Endothelial cell (in vitro differentiated cells): Measurements from ENCODE around the gene CDR2L. TPM values are rescaled to one million over a fixed set of nuclear protein-coding genes. Genes with fewer than 3 reads are reported as not detected.
"Not testable (repeated sequence)": the region's sequence is repeated elsewhere in the genome, so short reads cannot be mapped to it uniquely, and the experiment has no call there.

Experiments used
- DNase-seq: peaks from one replicate; pipeline ENCODE4 v3.0.0; 2021; ENCODE audit warnings: low spot score
- H3K27ac Mint-ChIP-seq: one replicate; pipeline ENCODE4 v1.8.0; 2021; ENCODE audit warnings: mixed read lengths, inconsistent platforms; ENCODE audit not compliant: unreplicated experiment
- H3K27me3 Mint-ChIP-seq: one replicate; pipeline ENCODE4 v1.8.0; 2021; ENCODE audit warnings: mild to moderate bottlenecking, moderate library complexity, mixed read lengths, inconsistent platforms; ENCODE audit not compliant: unreplicated experiment
- H3K36me3 Mint-ChIP-seq: one replicate; pipeline ENCODE4 v1.8.0; 2021; ENCODE audit warnings: mild to moderate bottlenecking, low read depth, mixed read lengths, inconsistent platforms; ENCODE audit not compliant: unreplicated experiment
- H3K4me1 Mint-ChIP-seq: one replicate; pipeline ENCODE4 v1.8.0; 2021; ENCODE audit warnings: mild to moderate bottlenecking, mixed read lengths, inconsistent platforms; ENCODE audit not compliant: unreplicated experiment
- H3K4me3 Mint-ChIP-seq: one replicate; pipeline ENCODE4 v1.8.0; 2021; ENCODE audit warnings: mild to moderate bottlenecking, mixed read lengths, inconsistent platforms; ENCODE audit not compliant: unreplicated experiment
- H3K9me3 Mint-ChIP-seq: one replicate; pipeline ENCODE4 v1.8.0; 2021; ENCODE audit warnings: mixed read lengths, inconsistent platforms; ENCODE audit not compliant: unreplicated experiment
- total RNA-seq: library from RNA; stranded (reverse); fragmentation: NEBNext Ultra II Directional; extraction: Animal tissue kit (Norgen Biotek cat#: 25700); gene quantifications from one replicate; pipeline ENCODE4 v1.2.1, GENCODE V29; 2021; ENCODE audit not compliant: unreplicated experiment
- TF ChIP-seq, protein P1 (sequence below): fragments of 200-600 bp; sonication (generic); IDR thresholded peaks from one replicate; pipeline ENCODE4 v1.5.0; 2021; ENCODE audit warnings: antibody characterized with exemption; ENCODE audit not compliant: unreplicated experiment

CDR2L gene
- total RNA-seq, 1 donor from 2014 or later = 33.2 TPM

DNA sequence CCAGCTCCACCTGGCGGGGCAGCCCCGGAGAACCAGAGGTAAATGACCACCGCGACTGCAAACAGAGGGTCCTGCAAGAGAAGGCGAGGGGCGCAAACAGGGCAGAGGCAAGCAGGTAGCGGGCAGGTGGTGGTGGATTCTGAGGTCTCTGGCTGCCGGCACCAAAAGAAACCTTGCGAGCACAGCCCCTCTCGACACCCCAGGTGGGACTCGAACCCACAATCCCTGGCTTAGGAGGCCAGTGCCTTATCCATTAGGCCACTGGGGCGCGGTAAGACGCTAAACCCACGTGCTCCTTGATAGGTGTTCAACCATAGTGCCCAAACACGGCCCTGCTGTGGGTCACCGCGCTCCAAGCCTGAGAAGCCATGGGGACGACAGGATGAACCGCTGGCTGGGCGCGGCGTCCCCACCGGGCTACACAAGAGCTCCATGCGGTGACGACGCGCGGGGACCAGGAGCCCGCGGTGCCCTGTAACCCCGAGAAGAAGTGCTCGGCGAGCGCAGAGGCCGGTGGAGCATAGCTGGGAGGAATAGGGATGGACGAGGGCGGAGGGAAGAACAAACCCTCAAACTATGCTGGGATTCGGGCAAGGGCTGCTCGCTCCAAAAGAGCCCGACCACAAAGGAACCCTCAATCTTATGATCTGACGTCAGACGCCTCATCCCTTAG, 46.9 kb downstream of the CDR2L start:
- peak overlapping the region; percentile 96 for H3K4me3 Mint-ChIP-seq
- H3K27ac Mint-ChIP-seq = peak overlapping the region; percentile 94
- TF ChIP-seq, protein P1, sequence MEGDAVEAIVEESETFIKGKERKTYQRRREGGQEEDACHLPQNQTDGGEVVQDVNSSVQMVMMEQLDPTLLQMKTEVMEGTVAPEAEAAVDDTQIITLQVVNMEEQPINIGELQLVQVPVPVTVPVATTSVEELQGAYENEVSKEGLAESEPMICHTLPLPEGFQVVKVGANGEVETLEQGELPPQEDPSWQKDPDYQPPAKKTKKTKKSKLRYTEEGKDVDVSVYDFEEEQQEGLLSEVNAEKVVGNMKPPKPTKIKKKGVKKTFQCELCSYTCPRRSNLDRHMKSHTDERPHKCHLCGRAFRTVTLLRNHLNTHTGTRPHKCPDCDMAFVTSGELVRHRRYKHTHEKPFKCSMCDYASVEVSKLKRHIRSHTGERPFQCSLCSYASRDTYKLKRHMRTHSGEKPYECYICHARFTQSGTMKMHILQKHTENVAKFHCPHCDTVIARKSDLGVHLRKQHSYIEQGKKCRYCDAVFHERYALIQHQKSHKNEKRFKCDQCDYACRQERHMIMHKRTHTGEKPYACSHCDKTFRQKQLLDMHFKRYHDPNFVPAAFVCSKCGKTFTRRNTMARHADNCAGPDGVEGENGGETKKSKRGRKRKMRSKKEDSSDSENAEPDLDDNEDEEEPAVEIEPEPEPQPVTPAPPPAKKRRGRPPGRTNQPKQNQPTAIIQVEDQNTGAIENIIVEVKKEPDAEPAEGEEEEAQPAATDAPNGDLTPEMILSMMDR = no peak
- H3K36me3 Mint-ChIP-seq = peaks cover 20% of the 10 kb centered on the region
- peaks cover 33% of the 10 kb centered on the region for H3K27me3 Mint-ChIP-seq
- H3K9me3 Mint-ChIP-seq = peaks cover 5% of the 10 kb centered on the region
- peaks cover 2% of the 10 kb centered on the region for H3K4me1 Mint-ChIP-seq
- peak; percentile 94 for DNase-seq

DNA sequence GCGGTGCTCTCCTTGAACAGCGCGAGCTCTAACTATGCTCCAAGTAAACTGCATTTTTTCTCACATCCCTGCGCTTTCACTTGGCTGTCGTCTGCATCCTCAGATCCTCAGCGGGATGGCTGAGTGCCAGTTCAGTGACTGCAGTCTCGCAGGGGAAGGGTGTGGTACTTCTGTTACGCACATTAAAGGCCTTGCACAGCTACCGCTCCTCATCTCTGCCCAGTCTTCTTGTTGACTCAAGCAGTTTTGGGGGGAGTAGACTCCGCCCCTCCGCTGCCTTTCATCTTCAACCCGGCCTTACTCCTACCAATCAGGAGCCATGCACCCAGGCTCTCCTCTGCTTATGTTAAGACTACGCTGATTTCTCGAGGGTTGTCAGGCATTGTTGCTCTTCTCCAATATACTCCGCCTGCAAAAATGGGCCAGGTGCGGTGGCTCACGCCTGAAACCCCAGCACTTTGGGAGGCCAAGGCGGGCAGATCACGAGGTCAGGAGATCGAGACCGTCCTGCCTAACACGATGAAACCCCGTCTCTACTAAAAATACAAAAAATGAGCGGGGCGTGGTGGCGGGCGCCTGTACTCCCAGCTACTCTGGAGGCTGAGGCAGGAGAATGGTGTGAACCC, 49.3 kb downstream of the CDR2L start:
- no peak for DNase-seq

DNA sequence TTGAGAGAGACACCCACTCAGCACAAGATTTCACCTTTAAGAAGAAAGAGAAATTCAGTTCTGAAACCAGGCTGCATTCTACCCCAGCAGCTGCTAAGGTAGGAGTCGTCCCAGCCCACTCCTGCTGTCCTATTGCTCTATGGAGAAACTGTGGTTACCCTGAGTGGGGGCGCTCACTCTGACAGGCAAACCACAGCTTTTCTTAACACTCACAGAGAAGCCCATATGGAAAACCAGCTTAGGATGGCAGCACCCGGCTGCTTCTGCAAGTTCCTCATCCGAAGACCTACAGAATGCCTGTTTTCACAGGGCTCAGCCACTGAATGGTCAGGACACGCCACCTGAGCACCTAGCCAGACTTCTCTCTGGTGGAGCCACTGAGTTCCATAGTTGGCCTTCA, 51.8 kb downstream of the CDR2L start:
- Mint-ChIP-seq H3K27me3 (peaks cover 17% of the 10 kb centered on the region), H3K27ac (no peak overlapping the region), H3K36me3 (peaks cover 20% of the 10 kb centered on the region), H3K9me3 (no peaks in the 10 kb centered on the region), H3K4me1 (peaks cover 25% of the 10 kb centered on the region), H3K4me3 (no peak overlapping the region)
- TF ChIP-seq, protein P1 = no peak
- no peak for DNase-seq

More for the DNA sequence above, 49.3 kb downstream of the CDR2L start:
- Mint-ChIP-seq H3K9me3 (no peaks in the 10 kb centered on the region), H3K27ac (no peak overlapping the region), H3K4me3 (peak overlapping the region; percentile 77), H3K27me3 (peaks cover 29% of the 10 kb centered on the region), H3K36me3 (peaks cover 22% of the 10 kb centered on the region), H3K4me1 (peaks cover 13% of the 10 kb centered on the region)
- TF ChIP-seq, protein P1 = no peak

DNA sequence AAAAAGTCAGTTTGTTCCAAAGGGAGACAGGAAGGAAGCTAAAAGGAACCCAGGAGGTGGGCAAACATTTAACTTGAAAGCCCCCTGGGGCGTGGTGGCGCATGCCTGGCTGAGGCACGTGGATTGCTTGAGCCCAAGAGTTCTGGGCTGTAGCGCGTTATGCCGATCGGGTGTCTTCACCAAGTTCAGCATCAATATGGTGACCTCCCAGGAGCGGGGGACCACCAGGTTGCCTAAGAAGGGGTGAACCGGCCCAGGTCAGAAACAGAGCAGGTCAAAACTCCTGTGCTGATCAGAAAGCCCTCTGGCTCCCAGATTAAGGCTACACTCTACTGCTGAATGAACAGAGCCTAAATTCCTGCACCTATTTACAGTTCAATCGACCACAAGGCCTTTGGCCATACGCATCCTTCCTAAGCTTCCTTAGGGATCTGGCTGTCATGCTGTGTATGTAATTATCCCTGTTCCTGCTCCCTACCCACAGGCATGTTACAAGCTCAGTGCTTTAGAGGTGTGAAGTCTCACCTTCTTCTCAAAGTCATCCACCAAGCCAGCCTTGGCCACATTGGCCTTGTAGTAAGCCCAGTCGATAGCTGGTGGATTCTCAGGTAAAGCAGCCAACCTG, 54.3 kb downstream of the CDR2L start:
- Mint-ChIP-seq H3K27ac (peak overlapping the region; percentile 31), H3K27me3 (peaks cover 2% of the 10 kb centered on the region), H3K9me3 (no peaks in the 10 kb centered on the region), H3K4me3 (no peak overlapping the region), H3K36me3 (peaks cover 17% of the 10 kb centered on the region), H3K4me1 (peaks cover 40% of the 10 kb centered on the region)
- no peak for DNase-seq
- TF ChIP-seq, protein P1 = no peak

DNA sequence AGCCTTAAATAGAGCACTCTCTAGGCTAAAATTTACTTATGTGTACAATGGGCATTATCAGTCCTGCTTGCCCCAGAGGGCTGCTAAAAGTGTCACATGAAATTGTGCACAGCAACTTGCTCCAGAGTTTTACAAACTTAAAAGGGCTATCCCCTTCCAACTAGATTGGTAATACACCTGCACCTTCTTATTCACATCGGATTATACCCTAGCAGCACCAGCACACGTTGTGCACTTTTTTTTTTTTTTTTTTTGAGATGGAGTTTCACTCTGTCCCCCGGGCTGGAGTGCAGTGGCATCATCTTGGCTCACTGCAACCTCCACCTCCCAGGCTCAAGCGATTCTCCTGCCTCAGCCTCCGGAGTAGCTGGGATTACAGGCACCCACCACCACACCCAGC, 56.4 kb downstream of the CDR2L start:
- H3K27ac Mint-ChIP-seq = peak overlapping the region; percentile 0

More for the DNA sequence above, 56.4 kb downstream of the CDR2L start:
- DNase-seq, H3K9me3 Mint-ChIP-seq, H3K27me3 Mint-ChIP-seq, H3K4me3 Mint-ChIP-seq: not testable (repeated sequence)
- Mint-ChIP-seq H3K36me3 (peaks cover 16% of the 10 kb centered on the region), H3K4me1 (peaks cover 50% of the 10 kb centered on the region)
